HCT116 (cell line): Measurements from ENCODE around the gene TRMT1. TPM values are rescaled to one million over a fixed set of nuclear protein-coding genes. Genes with fewer than 3 reads are reported as not detected.

Experiments
- ATAC-seq: fragments of 200-7000 bp; cut with Tn5 transposase; 2 replicates; pipeline ENCODE4 v1.9.1; 2020; ENCODE audit warnings: mild to moderate bottlenecking, moderate library complexity
- BruUV-seq: library from RNA; stranded (reverse); fragments of 400-500 nt; replicated peaks from 2 replicates; lab custom pipeline; 2021; lab: Mats Ljungman, UMichigan
- CTCF ChIA-PET: fragments of 300-600 bp; sonication (Branson Sonifier 250); formaldehyde crosslinking; loops from one replicate; lab custom pipeline; 2021; ENCODE audit warnings: antibody characterized with exemption; lab: Charles Lee
- POLR2A ChIA-PET: fragments of 300-600, 350-600 bp; sonication (Branson Sonifier 250); formaldehyde crosslinking; loops from one replicate; lab custom pipeline; 2021; ENCODE audit warnings: antibody characterized with exemption; lab: Charles Lee
- RAD21 ChIA-PET, 2 experiments: fragments of 300-600 bp; sonication (Branson Sonifier 250); formaldehyde crosslinking; loops; one replicate each; lab custom pipeline; 2023; ENCODE audit warnings: low total read pairs in 2 of 2; ENCODE audit not compliant: uncharacterized antibody in 2 of 2, unreplicated experiment in 2 of 2, low non-redundant PET in 1 of 2; lab: Charles Lee
- DNase-seq: peaks from one replicate; pipeline ENCODE4 v3.0.0-alpha.2; 2010; ENCODE audit warnings: low read depth, low spot score
- H2AFZ ChIP-seq: fragments of 200-600 bp; shearing (Covaris generic), sonication (generic); 2 replicates; pipeline ENCODE4 v1.6.1; 2017; ENCODE audit warnings: low read depth, mixed run types, mixed read lengths, antibody characterized with exemption, low read length; ENCODE audit not compliant: poor library complexity, severe bottlenecking
- H3K27ac ChIP-seq: 2 replicates; pipeline ENCODE4 v1.5.1; 2012; ENCODE audit warnings: low read depth, low read length
- H3K27me3 ChIP-seq: fragments of 200-600 bp; sonication (generic); 2 replicates; pipeline ENCODE4 v1.6.1; 2016; ENCODE audit warnings: mixed run types, low read length, mixed read lengths; ENCODE audit not compliant: insufficient read depth
- H3K36me3 ChIP-seq, 2 experiments: fragments of 200-500 bp in 1 of 2; fragments of 200-600 bp in 1 of 2; sonication (Bioruptor generic) in 1 of 2; sonication (generic) in 1 of 2; 2 replicates each; pipeline versions ENCODE4 v1.5.1 to v1.6.1; 2014 to 2016; ENCODE audit warnings: low read length in 2 of 2, inconsistent platforms in 1 of 2, mixed read lengths in 1 of 2, mixed run types in 1 of 2; ENCODE audit not compliant: insufficient read depth in 2 of 2, control insufficient read depth in 1 of 2
- H3K4me1 ChIP-seq, 2 experiments: fragments of 200-600 bp in 1 of 2; sonication (generic) in 1 of 2; 2 replicates each; pipeline versions ENCODE4 v1.5.1 to v1.6.1; 2012 to 2017; ENCODE audit warnings: low read length in 2 of 2, inconsistent platforms in 1 of 2, mild to moderate bottlenecking in 1 of 2, mixed read lengths in 1 of 2, mixed run types in 1 of 2, moderate library complexity in 1 of 2; ENCODE audit not compliant: insufficient read depth in 2 of 2, control insufficient read depth in 1 of 2
- H3K4me2 ChIP-seq: fragments of 200-600 bp; sonication (generic); 2 replicates; pipeline ENCODE4 v1.6.1; 2017; ENCODE audit warnings: mixed run types, low read length, mixed read lengths
- H3K4me3 ChIP-seq, 2 experiments: fragments of 200-600 bp in 1 of 2; sonication (generic) in 1 of 2; replicated peaks in 1 of 2; 2 replicates each; pipeline ENCODE4 v1.5.1; 2011 to 2016; ENCODE audit warnings: low read length in 2 of 2, control low read depth in 1 of 2, low read depth in 1 of 2, mild to moderate bottlenecking in 1 of 2, mixed read lengths in 1 of 2, mixed run types in 1 of 2
- H3K79me2 ChIP-seq: fragments of 200-600 bp; sonication (generic); 2 replicates; pipeline ENCODE4 v1.6.1; 2017; ENCODE audit warnings: mild to moderate bottlenecking, mixed run types, low read length, moderate library complexity, mixed read lengths; ENCODE audit not compliant: insufficient read depth
- H3K9ac ChIP-seq: fragments of 200-600 bp; sonication (generic); 2 replicates; pipeline ENCODE4 v1.6.1; 2016; ENCODE audit warnings: low read length, mixed read lengths
- H3K9me2 ChIP-seq: fragments of 200-600 bp; sonication (generic), shearing (Covaris generic); 2 replicates; pipeline ENCODE4 v1.6.1; 2017; ENCODE audit warnings: mixed run types, mild to moderate bottlenecking, moderate library complexity; ENCODE audit not compliant: insufficient read depth
- H3K9me3 ChIP-seq, 2 experiments: fragments of 200-500 bp in 1 of 2; fragments of 200-600 bp in 1 of 2; sonication (Bioruptor generic) in 1 of 2; sonication (generic) in 1 of 2; 2 replicates each; pipeline ENCODE4 v1.6.1; 2014 to 2017; ENCODE audit warnings: low read length in 2 of 2, mixed read lengths in 2 of 2, inconsistent platforms in 1 of 2, low read depth in 1 of 2, mild to moderate bottlenecking in 1 of 2, mixed run types in 1 of 2, moderate library complexity in 1 of 2; ENCODE audit not compliant: control insufficient read depth in 1 of 2, insufficient read depth in 1 of 2
- H4K20me1 ChIP-seq: fragments of 200-600 bp; sonication (generic), shearing (Covaris generic); 2 replicates; pipeline ENCODE4 v1.6.1; 2017; ENCODE audit warnings: mixed run types, mild to moderate bottlenecking, moderate library complexity; ENCODE audit not compliant: insufficient read depth
- ATF3 ChIP-seq: IDR thresholded peaks from 2 replicates; pipeline ENCODE4 v1.6.1; 2012
- EZH2 ChIP-seq: fragments of 200-600 bp; sonication (generic); IDR thresholded peaks from 2 replicates; pipeline ENCODE4 v1.6.1; 2017; ENCODE audit warnings: antibody characterized with exemption, mixed run types
- FOSL1 ChIP-seq: IDR thresholded peaks from 2 replicates; pipeline ENCODE4 v1.6.1; 2012; ENCODE audit warnings: low read depth
- REST ChIP-seq: IDR thresholded peaks from 2 replicates; pipeline ENCODE4 v1.6.1; 2012; ENCODE audit warnings: low read depth
- SIN3A ChIP-seq: IDR thresholded peaks from 2 replicates; pipeline ENCODE4 v1.6.1; 2012; ENCODE audit warnings: low read depth
- YY1 ChIP-seq: IDR thresholded peaks from 2 replicates; pipeline ENCODE4 v1.6.1; 2011; ENCODE audit warnings: low read length, low read depth, moderate library complexity, mild to moderate bottlenecking; ENCODE audit not compliant: insufficient replicate concordance; ENCODE audit errors: extremely low read depth
- intact Hi-C: fragments of 100-400 bp; cut with micrococcal nuclease; formaldehyde crosslinking; loops from 2 replicates; pipeline ENCODE4 v1.10.0; 2022
- total RNA-seq: library from RNA; stranded (reverse); gene quantifications from one replicate; pipeline ENCODE4 v1.2.1, GENCODE V29; 2021; ENCODE audit not compliant: unreplicated experiment

Gene TRMT1
- total RNA-seq, 1 experiment from 2014 or later: 84.4 TPM

- TF ChIP-seq REST (no peak), EZH2 (no peak), SIN3A (no peak), YY1 (no peak)
- TF ChIP-seq, all 23 proteins: peak for 0
Observed at GRCh38 chr19:13137290-13137794, 20.8 kb upstream of the TRMT1 start (continued).

DNA sequence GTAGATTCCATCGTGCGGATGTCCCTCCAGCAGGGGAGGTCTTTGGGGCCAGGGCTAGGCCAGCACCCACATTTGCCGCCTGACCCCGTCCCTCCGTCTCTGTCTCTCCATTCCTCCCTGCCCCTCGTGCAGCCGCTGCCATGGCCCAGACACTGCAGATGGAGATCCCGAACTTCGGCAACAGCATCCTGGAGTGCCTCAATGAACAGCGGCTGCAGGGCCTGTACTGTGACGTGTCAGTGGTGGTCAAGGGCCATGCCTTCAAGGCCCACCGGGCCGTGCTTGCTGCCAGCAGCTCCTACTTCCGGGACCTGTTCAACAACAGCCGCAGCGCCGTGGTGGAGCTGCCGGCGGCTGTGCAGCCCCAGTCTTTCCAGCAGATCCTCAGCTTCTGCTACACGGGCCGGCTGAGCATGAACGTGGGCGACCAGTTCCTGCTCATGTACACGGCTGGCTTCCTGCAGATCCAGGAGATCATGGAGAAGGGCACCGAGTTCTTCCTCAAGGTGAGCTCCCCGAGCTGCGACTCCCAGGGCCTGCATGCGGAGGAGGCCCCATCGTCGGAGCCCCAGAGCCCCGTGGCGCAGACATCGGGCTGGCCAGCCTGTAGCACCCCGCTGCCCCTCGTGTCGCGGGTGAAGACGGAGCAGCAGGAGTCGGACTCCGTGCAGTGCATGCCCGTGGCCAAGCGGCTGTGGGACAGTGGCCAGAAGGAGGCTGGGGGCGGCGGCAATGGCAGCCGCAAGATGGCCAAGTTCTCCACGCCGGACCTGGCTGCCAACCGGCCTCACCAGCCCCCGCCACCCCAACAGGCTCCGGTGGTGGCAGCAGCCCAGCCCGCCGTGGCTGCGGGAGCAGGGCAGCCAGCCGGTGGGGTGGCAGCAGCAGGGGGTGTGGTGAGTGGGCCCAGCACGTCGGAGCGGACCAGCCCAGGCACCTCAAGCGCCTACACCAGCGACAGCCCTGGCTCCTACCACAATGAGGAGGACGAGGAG, 18.8 kb upstream of the TRMT1 start:
- ChIA-PET RAD21 (no interaction called here), CTCF (no interaction called here), POLR2A (no interaction called here)
- no TSS peak for BruUV-seq
- H3K4me2 ChIP-seq: no peak overlapping the region
- no peak overlapping the region for H3K27ac ChIP-seq
- H3K27me3 ChIP-seq: no peaks in the 10 kb centered on the region
- peaks cover 9% of the 10 kb centered on the region; the same call in 1 of the 2 replicates for H4K20me1 ChIP-seq
- H3K9me3 ChIP-seq: no peaks in the 10 kb centered on the region
- no peak overlapping the region for H3K4me3 ChIP-seq
- H3K9me2 ChIP-seq: no peaks in the 10 kb centered on the region
- H3K4me1 ChIP-seq: peaks cover 2 to 31% of the 10 kb centered on the region in 2 experiments; a peak in 3 of 4 replicates
- no peak overlapping the region for H2AFZ ChIP-seq
- ATAC-seq: no peak
- no peak for TF ChIP-seq FOSL1
- TF ChIP-seq ATF3: no peak
- intact Hi-C loops: no loop called here
- DNase-seq: no peak
- H3K79me2 ChIP-seq: peaks cover 44% of the 10 kb centered on the region
- H3K36me3 ChIP-seq: peaks cover 12 to 35% of the 10 kb centered on the region in 2 experiments; a peak in 3 of 4 replicates
- no peak overlapping the region for H3K9ac ChIP-seq
